Measurements from ENCODE around the gene ASXL1.

ASXL1 gene

GRCh38 chr20:32411955-32412706, 54.0 kb downstream of the ASXL1 start:
- TF ChIP-seq CTCF (IDR thresholded peaks at IDR 0.05; ENCODE audit: low read depth, low read length) = no peak
- Histone ChIP-seq H3K9me3 (ENCODE audit: severe bottlenecking) (no peaks in the 10 kb centered on the region), H3K27me3 (ENCODE audit: insufficient read depth, low read depth, severe bottlenecking) (no peaks in the 10 kb centered on the region), H3K36me3 (peaks cover 13% of the 10 kb centered on the region; the same call in 1 of the 2 replicates), H3K27ac (no peak overlapping the region), H3K4me3 (ENCODE audit: low read depth, low read length) (no peak overlapping the region)
- no peak for DNase-seq

- no peak for DNase-seq
- no peak for TF ChIP-seq CTCF (IDR thresholded peaks at IDR 0.05; ENCODE audit: low read depth, low read length)
- Histone ChIP-seq H3K27me3 (ENCODE audit: insufficient read depth, low read depth, severe bottlenecking) (no peaks in the 10 kb centered on the region), H3K27ac (no peak overlapping the region), H3K9me3 (ENCODE audit: severe bottlenecking) (no peaks in the 10 kb centered on the region), H3K36me3 (peaks cover 8% of the 10 kb centered on the region), H3K4me3 (ENCODE audit: low read depth, low read length) (no peak overlapping the region)
Observed at GRCh38 chr20:32415494-32415893, 57.4 kb downstream of the ASXL1 start.

GRCh38 chr20:32416206-32416605, 58.1 kb downstream of the ASXL1 start:
- Histone ChIP-seq H3K36me3 (peaks cover 7% of the 10 kb centered on the region), H3K4me3 (ENCODE audit: low read depth, low read length) (no peak overlapping the region), H3K9me3 (ENCODE audit: severe bottlenecking) (no peaks in the 10 kb centered on the region), H3K27ac (no peak overlapping the region), H3K27me3 (ENCODE audit: insufficient read depth, low read depth, severe bottlenecking) (no peaks in the 10 kb centered on the region)
- TF ChIP-seq CTCF (IDR thresholded peaks at IDR 0.05; ENCODE audit: low read depth, low read length) = no peak
- DNase-seq = no peak

- Histone ChIP-seq H3K27me3 (ENCODE audit: insufficient read depth, low read depth, severe bottlenecking) (no peaks in the 10 kb centered on the region), H3K36me3 (peaks cover 7% of the 10 kb centered on the region), H3K27ac (no peak overlapping the region), H3K9me3 (ENCODE audit: severe bottlenecking) (no peaks in the 10 kb centered on the region), H3K4me3 (ENCODE audit: low read depth, low read length) (no peak overlapping the region)
- no peak for DNase-seq
- no peak for TF ChIP-seq CTCF (IDR thresholded peaks at IDR 0.05; ENCODE audit: low read depth, low read length)
Observed at GRCh38 chr20:32418376-32418775, 60.2 kb downstream of the ASXL1 start.

GRCh38 chr20:32421290-32421689, 63.2 kb downstream of the ASXL1 start:
- DNase-seq = no peak
- H3K9me3 ChIP-seq (ENCODE audit: severe bottlenecking) = no peaks in the 10 kb centered on the region
- no peak for TF ChIP-seq CTCF (IDR thresholded peaks at IDR 0.05; ENCODE audit: low read depth, low read length)
- no peak overlapping the region for H3K27ac ChIP-seq
- no peak overlapping the region for H3K4me3 ChIP-seq (ENCODE audit: low read depth, low read length)
- H3K36me3 ChIP-seq = peaks cover 9% of the 10 kb centered on the region; the same call in 1 of the 2 replicates
- no peaks in the 10 kb centered on the region for H3K27me3 ChIP-seq (ENCODE audit: insufficient read depth, low read depth, severe bottlenecking)

- no peaks in the 10 kb centered on the region for H3K9me3 ChIP-seq (ENCODE audit: severe bottlenecking)
- H3K36me3 ChIP-seq = peaks cover 62% of the 10 kb centered on the region
- H3K27ac ChIP-seq = no peak overlapping the region
- H3K27me3 ChIP-seq (ENCODE audit: insufficient read depth, low read depth, severe bottlenecking) = no peaks in the 10 kb centered on the region
- TF ChIP-seq CTCF (IDR thresholded peaks at IDR 0.05; ENCODE audit: low read depth, low read length) = no peak
- H3K4me3 ChIP-seq (ENCODE audit: low read depth, low read length) = no peak overlapping the region
- no peak for DNase-seq
Observed at GRCh38 chr20:32427996-32428395, 69.9 kb downstream of the ASXL1 start.

Data from WERI-Rb-1 (cell line).